NCI-H510A (cell line): ENCODE measurements around the gene MED7.
"Not testable (repeated sequence)": the region's sequence is repeated elsewhere in the genome, so short reads cannot be mapped to it uniquely, and the experiment has no call there.

Experiments
- DNase-seq: peaks from one replicate; lab custom pipeline; 2025; lab: John Stamatoyannopoulos, UW

MED7 gene, protein sequence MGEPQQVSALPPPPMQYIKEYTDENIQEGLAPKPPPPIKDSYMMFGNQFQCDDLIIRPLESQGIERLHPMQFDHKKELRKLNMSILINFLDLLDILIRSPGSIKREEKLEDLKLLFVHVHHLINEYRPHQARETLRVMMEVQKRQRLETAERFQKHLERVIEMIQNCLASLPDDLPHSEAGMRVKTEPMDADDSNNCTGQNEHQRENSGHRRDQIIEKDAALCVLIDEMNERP

GRCh38 chr5:157142317-157143126 lies at the start of gene MED7:
Gene MED7 (minus strand): TSS chr5:157142865. CDS start chr5:157139431, 3,434 bp downstream.
- peak; percentile 88 for DNase-seq

DNA sequence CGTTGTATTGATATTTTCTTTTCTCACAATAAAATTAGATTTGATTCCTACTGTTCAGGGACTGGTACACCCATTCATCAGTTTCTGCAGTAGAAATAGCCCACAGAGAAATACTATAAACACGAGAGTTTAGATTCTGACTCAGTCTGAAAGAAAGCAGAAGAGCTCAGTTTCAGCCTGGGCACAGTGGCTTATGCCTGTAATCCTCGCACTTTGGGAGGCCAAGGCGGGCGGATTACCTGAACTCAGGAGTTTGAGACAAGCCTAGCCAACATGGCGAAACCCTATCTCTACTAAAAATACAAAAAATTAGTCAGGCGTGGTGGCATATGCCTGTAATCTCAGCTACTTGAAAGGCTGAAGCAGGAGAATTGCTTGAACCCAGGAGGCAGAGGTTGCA lies 46.6 kb upstream of the MED7 start:
- DNase-seq, result no peak

DNA sequence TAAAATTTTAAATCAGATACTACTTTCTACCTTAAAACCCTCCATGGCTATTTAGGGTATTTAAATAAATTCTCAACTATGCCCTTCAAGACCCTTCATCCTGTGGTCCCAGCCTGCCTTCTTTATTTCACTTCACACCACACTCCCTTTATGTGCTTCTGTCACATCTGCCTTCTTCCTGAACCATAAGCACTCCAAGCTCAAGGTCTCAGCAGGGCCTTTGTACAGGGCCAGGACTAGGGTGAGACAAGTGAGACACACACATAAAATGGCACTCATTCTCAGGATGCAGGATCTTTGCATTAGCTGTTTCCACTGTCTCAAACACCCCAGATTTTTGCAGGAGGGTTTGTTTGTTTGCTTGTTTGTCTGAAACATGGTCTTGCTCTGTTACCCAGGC lies 45.6 kb upstream of the MED7 start:
- no peak for DNase-seq

- DNase-seq, result no peak
These were observed 44.5 kb upstream of the MED7 start for GRCh38 chr5:157187046-157187754.

DNA sequence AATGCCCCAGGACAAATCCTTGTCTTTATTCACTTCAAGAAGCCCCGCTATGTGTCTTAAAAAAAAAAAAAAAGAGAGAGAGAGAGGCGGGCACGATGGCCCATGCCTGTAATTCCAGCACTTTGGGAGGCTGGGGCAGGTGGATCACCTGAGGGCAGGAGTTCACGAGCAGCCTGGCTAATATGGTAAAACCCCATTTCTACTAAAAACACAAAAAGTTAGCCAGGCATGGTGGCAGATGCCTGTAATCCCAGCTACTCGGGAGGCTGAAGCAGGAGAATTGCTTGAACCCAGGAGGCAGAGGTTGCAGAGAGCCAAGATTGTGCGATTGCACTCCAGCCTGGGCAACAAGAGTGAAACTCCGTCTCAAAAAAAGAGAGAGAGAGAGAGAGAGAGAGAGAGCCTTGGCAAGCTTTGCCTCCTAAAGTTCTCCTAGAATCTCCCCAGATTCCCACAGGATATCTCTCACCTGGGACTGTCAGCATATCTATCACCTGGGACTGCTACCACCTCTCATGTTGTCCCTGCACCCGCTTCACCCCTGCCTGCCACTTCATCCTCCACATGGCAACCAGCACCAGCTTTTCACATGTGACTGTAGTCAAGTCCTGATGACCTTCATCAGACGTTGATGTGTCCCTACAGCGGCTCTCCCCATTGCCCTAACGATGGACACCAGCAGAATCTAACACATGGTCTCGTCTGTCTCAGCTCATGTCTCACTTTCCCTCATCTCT lies 43.8 kb upstream of the MED7 start:
- no peak for DNase-seq

DNA sequence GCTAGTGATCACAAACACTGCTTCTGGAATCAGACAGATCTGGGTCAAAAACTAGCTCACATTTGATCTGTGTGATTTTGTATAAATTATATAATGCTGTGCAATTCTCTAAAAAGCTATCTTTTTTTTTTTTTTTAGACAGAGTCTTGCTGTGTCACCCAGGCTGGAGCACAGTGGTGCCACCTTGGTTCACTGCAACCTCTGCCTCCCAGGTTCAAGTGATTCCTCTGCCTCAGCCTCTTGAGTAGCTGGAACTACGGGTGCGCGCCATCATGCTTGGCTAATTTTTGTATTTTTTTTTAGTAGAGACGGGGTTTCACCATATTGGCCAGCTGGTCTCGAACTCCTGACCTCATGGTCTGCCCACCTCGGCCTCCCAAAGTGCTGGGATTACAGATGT lies 42.5 kb upstream of the MED7 start:
- not testable (repeated sequence) for DNase-seq

DNA sequence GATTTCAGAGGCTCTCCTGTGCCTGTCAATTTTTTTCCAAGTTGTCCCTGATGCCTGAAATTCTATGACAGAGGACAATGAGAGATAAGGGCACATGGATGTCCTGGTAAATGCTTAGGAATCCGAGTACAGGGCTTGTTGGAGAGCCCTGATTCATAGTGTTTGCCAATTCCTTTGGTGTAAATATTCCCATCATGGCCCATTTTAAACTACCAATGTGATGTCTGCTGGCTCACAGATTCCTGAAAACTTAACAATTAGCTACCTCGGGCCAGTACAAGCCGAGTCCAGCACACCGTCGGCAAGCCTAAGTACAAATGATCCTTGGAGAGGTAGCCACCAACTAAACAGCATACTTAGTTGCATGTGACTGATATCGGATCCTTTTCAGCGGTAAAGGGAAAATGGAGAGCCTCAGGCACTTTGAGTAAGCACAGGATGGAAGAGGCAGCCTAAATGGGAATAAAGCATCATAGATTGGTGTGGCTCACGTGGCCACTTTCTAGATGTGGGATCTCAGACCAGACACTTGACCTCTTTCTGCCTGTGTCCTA lies 41.5 kb upstream of the MED7 start:
- no peak for DNase-seq

GRCh38 chr5:157182143-157182757 lies 39.6 kb upstream of the MED7 start:
- no peak for DNase-seq

- no peak for DNase-seq
These were observed 38.0 kb upstream of the MED7 start, which contains the start of gene ITK for GRCh38 chr5:157180374-157181264. Gene ITK (plus strand): TSS chr5:157180840. CDS start chr5:157180978, 138 bp downstream.

GRCh38 chr5:157178966-157179365 lies 36.3 kb upstream of the MED7 start:
- no peak for DNase-seq

DNA sequence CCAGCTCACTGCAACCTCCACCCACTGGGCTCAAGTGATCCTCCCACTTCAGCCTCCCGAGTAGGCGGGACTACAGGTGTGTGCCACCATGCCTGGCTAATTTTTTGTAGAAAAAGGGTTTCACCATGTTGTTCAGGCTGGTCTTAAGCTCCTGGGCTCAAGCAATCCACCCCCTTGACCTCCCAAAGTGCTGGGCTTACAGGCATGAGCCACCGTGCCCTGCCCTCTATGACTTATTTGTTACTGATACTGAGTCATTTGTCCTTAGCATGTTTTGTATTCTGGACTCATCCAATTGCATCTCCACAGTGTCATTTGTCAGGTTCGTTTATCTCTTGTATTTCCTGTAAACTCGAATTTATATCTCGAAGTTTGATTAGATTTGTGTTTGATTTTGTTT lies 35.3 kb upstream of the MED7 start:
- DNase-seq, result no peak

DNA sequence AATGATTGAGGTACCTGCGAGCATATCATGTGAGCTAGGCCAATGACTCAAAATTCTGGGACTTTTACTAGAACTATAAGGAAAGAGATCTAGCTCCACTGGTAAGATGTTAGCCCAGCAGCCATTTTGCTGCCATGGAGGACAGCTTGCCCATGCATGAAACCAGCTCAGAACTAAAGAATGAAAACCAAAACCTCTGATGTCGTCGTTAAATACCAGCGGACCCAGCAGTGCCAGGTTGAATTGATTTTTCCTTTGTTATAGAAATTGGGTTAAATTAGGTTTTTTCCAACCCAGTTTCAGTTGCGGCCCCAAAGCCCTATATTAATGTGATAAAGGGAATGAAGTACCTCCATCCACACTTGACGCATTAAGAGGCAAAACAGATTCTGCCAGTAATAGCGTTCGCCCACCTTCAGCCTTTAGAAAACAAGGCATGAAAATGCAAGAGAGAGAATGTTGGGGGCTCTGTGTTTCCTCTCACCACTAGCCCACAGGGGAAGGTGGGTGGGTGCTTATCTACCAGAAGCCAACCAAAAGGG lies 32.5 kb upstream of the MED7 start:
- DNase-seq, result no peak

GRCh38 chr5:157172403-157172802 lies 29.7 kb upstream of the MED7 start:
- DNase-seq, result no peak

- DNase-seq, result no peak
These were observed 25.6 kb upstream of the MED7 start for GRCh38 chr5:157168286-157168685.

DNA sequence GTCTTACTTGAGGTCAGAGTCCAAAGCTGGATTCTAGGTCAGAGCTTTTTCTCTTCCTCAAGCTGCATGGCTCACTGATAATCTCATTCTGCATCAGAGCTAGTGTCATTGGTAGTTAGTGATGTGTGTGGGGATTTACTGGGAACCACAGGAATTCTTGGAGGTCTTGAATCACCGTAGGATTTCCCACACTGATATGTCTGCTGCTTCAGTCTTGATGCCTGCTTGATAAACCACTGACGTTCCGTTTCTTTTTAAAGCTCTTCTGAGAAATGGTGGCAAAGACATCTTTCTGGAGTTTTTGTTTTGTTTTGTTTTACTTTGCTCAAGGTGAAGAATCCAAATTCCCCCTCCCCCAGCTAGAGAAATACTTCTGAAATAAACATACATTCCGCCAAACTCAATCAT lies 24.6 kb upstream of the MED7 start:
- DNase-seq, result no peak

DNA sequence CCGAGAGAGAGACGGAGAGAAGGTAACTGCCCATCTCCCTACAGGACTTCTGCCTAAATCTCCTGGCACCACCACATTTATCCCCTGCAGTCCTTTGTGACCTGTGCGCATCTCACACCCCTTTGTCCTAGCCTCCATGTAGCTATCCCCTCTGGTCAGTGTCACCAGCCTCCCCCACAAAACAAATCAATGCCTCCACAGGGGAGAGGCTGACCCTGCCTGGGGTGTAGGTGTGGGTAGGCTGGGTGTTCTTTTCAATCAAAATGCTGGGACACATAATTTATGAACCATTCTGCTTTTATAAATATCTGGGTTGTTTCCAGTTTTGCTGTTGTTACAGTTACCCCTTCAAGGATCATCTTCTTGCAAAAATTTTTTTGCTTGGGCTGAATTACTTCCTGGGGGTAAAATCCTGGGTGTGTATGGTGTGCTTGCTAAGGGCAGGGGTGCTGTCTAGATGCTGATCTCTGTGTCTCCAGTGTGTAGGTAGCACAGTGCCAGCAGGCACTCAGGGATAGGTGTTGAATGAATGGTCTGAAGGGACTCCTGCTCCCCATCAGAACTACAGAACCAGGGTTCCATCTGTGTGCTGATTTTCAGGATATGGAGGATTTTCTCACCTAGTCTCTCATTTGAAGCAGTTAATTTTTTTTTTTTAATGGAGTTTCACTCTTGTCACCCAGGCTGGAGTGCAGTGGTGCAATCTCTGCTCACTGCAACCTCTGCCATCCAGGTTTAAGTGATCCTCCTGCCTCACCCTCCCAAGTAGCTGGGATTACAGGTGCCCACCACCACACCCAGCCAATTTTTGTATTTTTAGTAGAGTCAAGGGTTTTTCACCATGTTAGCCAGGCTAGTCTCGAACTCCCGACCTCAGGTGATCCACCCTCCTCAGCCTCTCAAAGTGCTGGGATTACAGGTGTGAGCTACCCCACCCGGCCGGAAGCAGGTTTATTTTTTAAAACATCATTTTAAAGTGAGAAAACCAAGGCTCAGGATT lies 23.8 kb upstream of the MED7 start, which contains the start of gene GARIN3:
Gene GARIN3 (minus strand): TSS at position 51 of the 1,000 bp plus-strand sequence. CDS start 96 bp downstream, outside the sequence.
- DNase-seq, result no peak

GRCh38 chr5:157165668-157166067 lies 23.0 kb upstream of the MED7 start:
- DNase-seq, result no peak

GRCh38 chr5:157165261-157165660 lies 22.6 kb upstream of the MED7 start:
- no peak for DNase-seq

DNA sequence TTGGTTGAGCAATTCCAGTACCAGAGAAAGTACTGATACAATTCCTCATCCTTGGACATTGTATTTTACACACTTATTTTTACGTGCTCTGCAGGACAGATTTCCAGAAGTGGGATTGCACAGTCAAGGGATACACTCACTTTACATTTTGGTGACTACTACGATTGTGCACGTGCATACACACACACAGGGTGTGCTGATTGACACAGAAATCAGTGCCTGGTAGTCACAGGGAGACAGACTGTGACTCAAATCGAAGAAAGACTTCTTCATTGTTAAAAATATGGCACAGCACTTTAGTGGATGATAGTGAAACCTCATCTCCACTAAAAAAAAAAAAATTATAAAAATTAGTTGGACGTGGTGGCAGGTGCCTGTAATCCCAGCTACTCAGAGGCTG lies 21.9 kb upstream of the MED7 start:
- no peak for DNase-seq
